NOMO-1 treated with dmso at 0.1 percent for 144 hours (cell line): ENCODE results near the gene PCDHGC4.

ENCODE experiments used
- DNase-seq: peaks from one replicate; lab custom pipeline; 2025; ENCODE audit not compliant: unreplicated experiment; lab: John Stamatoyannopoulos, UW

The PCDHGC4 gene

DNA sequence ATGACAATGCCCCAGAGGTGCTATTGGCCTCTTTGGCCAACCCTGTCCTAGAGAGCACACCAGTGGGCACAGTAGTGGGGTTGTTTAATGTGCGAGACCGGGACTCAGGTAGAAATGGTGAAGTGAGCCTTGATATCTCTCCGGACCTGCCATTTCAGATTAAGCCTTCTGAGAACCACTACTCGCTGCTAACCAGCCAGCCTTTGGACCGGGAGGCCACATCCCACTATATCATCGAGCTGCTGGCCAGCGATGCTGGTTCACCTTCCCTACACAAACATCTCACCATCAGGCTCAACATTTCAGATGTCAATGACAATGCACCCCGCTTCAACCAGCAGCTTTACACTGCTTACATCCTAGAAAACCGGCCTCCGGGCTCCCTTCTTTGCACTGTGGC is 5.4 kb downstream of the PCDHGC4 start:
- no peak for DNase-seq

DNA sequence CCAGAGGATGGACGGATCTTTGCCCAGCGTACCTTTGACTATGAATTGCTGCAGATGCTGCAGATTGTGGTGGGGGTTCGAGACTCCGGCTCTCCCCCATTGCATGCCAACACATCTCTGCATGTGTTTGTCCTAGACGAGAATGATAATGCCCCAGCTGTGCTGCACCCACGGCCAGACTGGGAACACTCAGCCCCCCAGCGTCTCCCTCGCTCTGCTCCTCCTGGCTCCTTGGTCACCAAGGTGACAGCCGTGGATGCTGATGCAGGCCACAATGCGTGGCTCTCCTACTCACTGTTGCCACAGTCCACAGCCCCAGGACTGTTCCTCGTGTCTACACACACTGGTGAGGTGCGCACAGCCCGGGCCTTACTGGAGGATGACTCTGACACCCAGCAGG is 5.9 kb downstream of the PCDHGC4 start:
- DNase-seq: no peak

GRCh38 chr5:141491323-141492167 is 6.7 kb downstream of the PCDHGC4 start:
- DNase-seq: no peak

DNA sequence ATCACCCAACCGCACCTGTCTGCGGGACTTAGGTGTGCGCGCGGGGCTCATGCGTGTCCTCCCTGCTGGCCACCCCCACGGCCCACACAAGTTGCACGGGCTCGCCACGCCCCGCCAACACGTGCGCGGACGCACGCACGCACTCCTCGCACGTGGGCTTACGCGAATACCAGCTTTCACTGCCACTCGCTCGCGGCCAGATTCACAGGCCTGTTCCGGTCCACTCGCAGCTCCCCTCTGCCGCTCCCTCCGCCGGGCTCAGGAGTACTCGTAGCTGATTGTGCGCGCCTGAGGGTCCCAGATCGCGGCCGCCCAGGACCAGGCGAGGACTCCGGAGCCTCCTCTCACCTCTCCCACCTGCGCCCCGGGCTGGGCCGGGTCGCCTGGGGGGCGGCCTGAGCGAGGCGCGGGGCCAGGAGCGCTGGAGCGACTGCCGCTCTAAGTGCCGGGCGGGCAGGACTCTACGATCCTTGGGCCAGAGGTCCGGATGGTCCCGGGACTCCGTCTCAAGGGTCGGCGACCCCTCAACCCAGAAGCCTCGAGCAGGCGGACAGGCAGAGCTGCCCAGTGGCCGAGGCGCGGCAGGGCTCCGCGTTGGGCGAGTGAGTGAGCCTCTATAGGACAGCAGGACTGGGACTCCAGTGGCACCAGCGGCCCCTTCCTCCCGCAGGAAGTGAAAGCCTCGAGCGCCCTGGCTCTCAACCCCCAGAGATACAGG is 7.5 kb downstream of the PCDHGC4 start:
- DNase-seq: no peak

GRCh38 chr5:141493500-141494422 is 8.9 kb downstream of the PCDHGC4 start:
- no peak for DNase-seq

DNA sequence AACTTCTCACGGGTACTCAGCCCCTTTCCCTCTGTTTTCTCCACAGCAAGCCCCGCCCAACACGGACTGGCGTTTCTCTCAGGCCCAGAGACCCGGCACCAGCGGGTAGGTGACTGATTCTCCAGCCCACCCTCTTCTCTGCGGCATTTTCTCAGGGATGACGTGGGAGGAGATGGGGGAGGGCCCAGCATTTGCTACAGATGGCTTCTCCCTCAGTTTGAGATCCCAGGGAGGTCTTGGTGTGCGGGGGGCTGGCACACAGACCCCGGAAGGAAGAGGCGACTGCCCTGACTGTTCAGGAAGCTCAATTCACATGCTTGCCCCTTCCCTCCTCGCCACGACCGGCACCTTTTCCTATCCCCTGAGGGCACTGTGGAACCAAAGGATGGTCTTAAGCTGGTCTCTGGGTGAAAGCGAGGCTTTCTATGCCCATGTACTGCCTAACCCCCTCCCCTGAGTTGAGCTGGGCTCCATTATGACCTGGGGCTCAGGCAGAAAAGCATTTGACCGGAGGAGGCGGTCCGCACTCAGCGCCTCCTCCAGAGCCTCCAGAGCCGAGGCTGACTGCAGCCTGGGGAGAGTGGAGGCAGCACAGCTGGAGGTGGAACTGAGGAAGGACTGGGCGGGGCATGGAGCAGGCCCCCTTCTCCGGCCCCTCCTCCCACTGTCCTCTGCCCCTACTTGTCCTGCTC is 10.1 kb downstream of the PCDHGC4 start:
- DNase-seq: no peak

DNA sequence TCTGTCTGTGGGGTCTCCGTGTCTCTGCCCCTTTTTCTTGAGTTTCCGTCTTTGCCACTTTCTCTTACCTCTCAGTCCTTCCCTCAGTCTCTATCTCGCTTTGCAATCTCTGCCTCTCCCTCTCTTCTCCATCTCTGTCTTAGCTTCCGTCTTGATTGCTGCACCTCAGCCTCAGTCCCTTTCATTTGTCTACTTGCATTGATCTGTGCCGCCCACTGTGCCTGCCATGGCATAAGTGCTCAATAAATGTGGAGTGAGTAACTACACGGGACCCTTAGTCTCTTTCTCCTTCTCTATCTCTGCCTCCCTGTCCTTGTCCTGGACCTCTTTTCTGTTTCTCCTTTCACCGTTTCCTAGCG is 10.6 kb downstream of the PCDHGC4 start:
- DNase-seq: no peak

DNA sequence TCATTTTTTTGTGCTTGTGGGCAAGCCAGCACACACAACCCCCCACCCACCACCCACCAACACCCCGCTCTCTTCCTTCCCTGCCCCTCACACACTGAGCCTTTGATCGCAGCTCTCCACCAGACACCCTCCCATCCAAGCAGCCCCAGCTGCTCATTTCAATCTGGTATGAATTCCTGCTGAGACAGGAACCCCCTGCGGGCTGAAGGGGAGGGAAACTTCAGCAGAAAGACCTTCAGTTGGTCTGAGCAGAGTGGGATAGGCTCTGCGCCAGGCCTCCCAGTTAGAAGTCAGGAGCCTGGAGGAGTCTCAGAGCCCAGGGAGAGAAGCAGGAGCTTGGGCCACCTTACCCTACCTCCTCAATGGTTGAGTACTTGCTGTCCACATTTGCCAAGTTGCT is 11.2 kb downstream of the PCDHGC4 start:
- DNase-seq: no peak

DNA sequence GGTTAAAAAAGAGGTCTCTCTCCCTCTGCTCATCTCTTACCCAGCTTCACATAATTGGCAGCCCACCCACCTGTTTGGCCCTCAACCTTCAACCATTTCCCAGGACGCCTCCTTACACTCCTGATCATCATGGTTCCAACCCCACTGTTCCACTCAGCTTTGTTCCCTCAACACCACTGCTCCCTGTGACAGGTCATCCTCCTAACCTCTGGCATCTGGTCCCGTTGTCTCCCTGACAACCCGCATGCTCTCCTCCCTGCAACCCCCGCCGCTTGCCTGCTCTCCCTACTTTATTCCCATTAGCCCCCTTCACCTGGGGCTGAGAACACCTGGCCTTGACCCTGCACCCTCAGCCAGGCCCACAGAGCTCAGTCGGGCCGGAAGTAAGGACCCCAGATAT is 16.9 kb downstream of the PCDHGC4 start:
- DNase-seq: no peak

- no peak for DNase-seq
Observed at GRCh38 chr5:141503681-141504080, 18.9 kb downstream of the PCDHGC4 start.

DNA sequence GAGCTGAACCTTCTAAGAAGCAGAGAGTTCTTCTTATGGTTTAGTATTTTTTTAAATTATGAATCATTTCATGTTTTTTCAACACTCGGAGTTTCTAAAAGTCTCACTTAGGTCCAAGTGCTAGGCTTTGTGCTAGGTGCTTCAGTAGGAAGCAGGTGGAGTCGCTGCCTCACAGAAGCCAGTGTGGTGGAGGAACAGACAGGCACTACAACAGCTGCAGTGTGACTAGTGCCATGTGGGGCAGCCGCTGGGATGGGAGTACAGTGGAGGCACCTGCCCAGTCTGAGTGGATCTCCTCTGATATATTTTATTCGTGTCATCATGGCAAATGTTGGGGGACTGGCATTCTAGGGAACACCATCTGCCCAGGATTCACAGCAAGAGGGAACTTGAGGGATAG is 19.4 kb downstream of the PCDHGC4 start:
- no peak for DNase-seq

DNA sequence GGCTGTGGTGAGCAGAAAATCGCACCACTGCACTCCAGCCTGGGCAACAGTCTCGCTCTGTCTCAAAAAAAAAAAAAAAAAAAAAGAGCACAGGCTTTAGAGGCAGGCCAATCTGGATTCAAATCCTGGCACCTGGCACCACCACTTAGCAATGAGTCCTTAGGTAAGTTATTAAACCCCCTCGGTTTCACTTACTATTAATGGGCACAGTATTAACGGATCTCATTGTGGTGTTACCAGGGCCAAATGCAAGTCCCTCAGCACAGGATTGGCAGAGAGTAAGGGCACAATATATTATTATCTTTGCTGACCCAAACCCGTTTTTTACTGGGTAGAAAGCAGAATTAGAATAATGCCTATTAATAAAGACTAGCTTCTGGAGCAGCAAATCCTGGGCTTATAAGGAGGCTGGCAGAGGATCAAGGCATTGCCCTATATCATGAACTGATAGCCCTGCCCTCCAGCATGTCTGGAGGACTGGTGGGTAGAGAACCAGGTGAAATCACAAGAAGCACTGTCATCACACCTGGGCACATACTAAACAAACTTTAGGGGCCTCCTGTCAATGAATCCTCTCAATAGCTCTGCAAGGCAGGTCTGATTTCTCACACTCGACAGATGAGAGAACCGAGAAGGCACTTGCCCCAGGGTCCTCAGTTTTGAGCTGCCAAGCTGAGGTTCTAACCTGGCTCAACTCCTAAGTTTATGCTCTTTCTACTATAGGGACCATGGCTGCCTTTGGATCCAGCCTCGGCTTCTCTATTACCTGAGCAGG is 21.7 kb downstream of the PCDHGC4 start:
- DNase-seq: no peak

DNA sequence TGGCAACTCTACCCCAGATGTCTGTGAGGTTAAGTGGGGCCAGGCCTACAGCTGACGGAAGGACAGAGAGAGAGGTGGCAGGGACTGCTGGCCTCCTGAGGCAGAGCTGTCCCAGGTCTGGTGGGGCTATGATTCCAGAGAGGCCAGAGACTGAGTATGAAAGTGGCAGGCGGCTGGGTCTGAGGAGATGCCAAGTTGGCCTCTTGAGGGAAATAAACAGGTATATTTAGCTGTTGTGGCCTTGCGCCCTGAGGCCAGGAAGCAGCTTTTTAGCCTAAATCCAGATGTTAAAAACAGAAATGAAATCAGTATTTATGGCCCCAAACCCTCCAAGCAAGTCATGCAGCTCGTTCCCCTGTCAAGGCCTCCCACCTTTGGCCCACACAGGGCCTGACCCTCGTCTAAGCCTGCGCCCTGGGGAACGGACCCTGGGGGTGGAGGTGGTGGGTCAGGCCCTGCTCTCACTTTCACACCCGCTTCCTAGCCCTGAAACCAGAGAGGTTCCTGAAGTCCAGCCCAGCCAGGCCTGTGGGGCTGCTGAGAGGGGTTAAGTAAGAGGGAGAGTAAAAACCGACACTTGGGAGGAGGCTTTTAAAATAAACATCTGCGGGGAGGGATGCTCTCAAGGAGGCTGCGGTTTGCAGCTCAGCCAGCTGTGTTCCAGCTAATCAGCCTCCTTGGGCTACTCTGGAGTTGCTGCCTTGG is 22.7 kb downstream of the PCDHGC4 start:
- no peak for DNase-seq

DNA sequence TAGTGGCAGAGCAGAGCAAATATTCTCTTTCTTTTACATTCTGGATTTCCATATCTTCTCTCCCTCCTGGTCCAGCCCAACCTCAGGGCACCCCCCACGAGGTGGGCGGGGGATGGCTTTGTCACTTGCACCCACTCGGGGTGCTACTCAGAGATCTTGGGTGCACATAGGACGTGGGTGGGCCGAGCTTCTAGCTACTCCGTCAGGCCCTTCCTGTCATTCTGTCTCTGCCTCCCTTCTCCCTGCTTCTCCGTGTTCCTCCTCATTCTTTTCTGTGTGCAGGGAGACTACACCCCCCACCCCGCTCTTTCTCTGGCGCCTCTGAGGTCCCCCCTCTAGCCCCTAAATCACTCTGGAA is 23.6 kb downstream of the PCDHGC4 start:
- no peak for DNase-seq

- no peak for DNase-seq
Observed at GRCh38 chr5:141508798-141509611, 24.2 kb downstream of the PCDHGC4 start.

GRCh38 chr5:141510160-141510559 is 25.3 kb downstream of the PCDHGC4 start:
- DNase-seq: no peak

DNA sequence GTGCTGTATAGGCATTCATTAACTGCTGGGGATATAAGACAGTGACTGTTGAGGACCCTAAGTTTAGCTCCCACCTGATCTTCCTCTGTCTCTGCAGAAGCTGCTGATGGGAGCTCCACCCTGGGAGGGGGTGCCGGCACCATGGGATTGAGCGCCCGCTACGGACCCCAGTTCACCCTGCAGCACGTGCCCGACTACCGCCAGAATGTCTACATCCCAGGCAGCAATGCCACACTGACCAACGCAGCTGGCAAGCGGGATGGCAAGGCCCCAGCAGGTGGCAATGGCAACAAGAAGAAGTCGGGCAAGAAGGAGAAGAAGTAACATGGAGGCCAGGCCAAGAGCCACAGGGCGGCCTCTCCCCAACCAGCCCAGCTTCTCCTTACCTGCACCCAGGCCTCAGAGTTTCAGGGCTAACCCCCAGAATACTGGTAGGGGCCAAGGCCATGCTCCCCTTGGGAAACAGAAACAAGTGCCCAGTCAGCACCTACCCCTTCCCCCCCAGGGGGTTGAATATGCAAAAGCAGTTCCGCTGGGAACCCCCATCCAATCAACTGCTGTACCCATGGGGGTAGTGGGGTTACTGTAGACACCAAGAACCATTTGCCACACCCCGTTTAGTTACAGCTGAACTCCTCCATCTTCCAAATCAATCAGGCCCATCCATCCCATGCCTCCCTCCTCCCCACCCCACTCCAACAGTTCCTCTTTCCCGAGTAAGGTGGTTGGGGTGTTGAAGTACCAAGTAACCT is 26.2 kb downstream of the PCDHGC4 start:
- DNase-seq: no peak

GRCh38 chr5:141511771-141512325 is 27.0 kb downstream of the PCDHGC4 start:
- DNase-seq: no peak
